PFSK-1 (cell line): ENCODE results near the gene TRRAP.

ENCODE experiments used
- POLR2AphosphoS5 ChIP-seq: IDR thresholded peaks from 2 replicates; pipeline ENCODE4 v1.6.1; 2012; ENCODE audit warnings: low read depth, mild to moderate bottlenecking, control low read depth, low read length, moderate library complexity
- TAF1 ChIP-seq: IDR thresholded peaks from 2 replicates; pipeline ENCODE4 v1.6.1; 2012; ENCODE audit warnings: low read length, control low read depth, borderline replicate concordance; ENCODE audit not compliant: insufficient read depth

DNA sequence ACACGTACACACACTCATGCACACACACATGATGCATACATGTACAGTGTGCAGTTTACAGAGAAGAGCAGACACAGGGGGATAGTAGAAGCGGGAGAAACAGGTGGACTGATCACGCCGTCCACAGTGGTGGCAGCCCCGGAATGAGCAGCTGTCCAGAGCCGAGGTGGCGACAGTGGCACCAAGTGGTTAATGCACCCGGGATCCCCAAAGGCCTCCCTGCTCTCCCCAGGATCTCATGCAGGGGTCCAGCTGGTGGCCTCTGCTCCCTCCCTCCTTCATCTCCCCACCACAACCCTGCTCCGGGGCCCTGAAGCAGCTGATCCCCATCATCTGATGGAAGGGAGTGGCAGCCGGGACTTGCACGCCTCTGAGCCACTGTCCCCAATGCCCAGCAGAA, 38.2 kb upstream of the TRRAP start:
- no peak for TF ChIP-seq POLR2AphosphoS5
- no peak for TF ChIP-seq TAF1
